ENCODE measurements around the gene IL1B. TPM values are rescaled to one million over a fixed set of nuclear protein-coding genes. Genes with fewer than 3 reads are reported as not detected.

Gene IL1B
- total and polyA plus RNA-seq, 4 donors, result 1.5 to 3.3 (median 1.7) TPM

GRCh38 chr2:112795774-112796173 is 40.8 kb downstream of the IL1B start:
- DNase-seq (ENCODE audit: low read depth in 4 of 6, low spot score in 6 of 6), result no peak
- Histone ChIP-seq H3K4me3 (ENCODE audit: low read depth, low read length) (no peak overlapping the region), H3K27me3 (ENCODE audit: control insufficient read depth, insufficient read depth, low read length) (no peaks in the 10 kb centered on the region), H3K36me3 (ENCODE audit: control insufficient read depth, insufficient read depth, low read length) (no peaks in the 10 kb centered on the region), H3K27ac (ENCODE audit: low read depth, low read length) (no peak overlapping the region), H3K4me1 (ENCODE audit: control insufficient read depth, insufficient read depth, low read length) (no peaks in the 10 kb centered on the region), H3K9me3 (ENCODE audit: control insufficient read depth, insufficient read depth, low read length) (no peaks in the 10 kb centered on the region)
- 80% methylated on average over 1 of the region's 1 CpG for WGBS (ENCODE audit: insufficient coverage)

DNA sequence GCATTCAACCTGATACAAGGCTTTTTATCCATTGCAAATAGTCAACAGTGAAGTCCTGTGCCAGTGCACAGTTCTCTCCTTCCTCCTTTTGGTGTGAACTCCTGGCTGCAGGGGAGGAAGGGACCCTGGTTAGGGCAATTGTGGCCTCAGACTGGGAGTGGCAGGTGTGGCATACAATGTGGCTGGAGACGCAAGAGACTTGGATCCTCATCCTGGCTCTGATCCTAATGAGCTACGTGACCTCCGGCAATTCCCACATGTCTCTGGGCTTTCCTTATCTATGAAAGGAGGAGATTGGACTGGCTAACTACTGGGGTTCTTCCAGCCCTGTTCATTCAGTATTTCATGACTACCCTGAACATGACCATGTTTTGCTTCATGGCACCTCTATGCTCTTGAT is 41.7 kb downstream of the IL1B start:
- H3K9me3 ChIP-seq (ENCODE audit: control insufficient read depth, insufficient read depth, low read length), result no peaks in the 10 kb centered on the region
- no peak for DNase-seq (ENCODE audit: low read depth in 4 of 6, low spot score in 6 of 6)
- no peak overlapping the region for H3K27ac ChIP-seq (ENCODE audit: low read depth, low read length)
- no peaks in the 10 kb centered on the region for H3K4me1 ChIP-seq (ENCODE audit: control insufficient read depth, insufficient read depth, low read length)
- no peaks in the 10 kb centered on the region for H3K36me3 ChIP-seq (ENCODE audit: control insufficient read depth, insufficient read depth, low read length)
- H3K27me3 ChIP-seq (ENCODE audit: control insufficient read depth, insufficient read depth, low read length), result no peaks in the 10 kb centered on the region
- H3K4me3 ChIP-seq (ENCODE audit: low read depth, low read length), result no peak overlapping the region
- 70% methylated on average over 3 of the region's 3 CpGs for WGBS (ENCODE audit: insufficient coverage)

DNA sequence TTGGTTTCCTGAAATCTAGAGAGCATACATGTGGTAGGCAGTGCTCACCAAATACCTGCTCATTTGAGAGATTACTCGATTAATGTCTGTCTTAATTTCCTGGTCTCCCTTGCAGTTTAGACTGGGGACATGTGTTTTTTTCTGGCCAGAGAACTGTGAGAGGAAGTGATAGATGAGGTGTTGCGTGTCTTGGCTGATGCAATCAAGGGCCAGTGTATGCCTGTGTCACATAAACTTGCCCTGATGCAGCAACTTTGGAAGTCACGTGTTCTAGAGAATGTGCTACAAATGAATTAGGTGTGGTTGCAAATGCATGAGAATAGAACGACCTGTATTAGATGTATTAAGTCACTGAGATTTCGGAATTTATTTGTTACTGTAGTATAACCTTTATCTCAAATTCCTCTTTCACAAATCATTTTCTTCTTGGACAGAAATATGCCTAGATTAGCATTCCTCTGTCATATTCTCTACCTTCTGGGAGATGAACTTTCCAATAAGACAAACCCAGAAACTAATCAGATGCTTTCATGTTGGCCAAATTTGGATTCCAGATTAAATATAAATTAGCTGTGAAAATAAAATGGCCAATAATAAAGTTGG is 42.3 kb downstream of the IL1B start:
- Histone ChIP-seq H3K9me3 (ENCODE audit: control insufficient read depth, insufficient read depth, low read length) (no peaks in the 10 kb centered on the region), H3K36me3 (ENCODE audit: control insufficient read depth, insufficient read depth, low read length) (no peaks in the 10 kb centered on the region), H3K4me1 (ENCODE audit: control insufficient read depth, insufficient read depth, low read length) (no peaks in the 10 kb centered on the region), H3K27ac (ENCODE audit: low read depth, low read length) (no peak overlapping the region), H3K27me3 (ENCODE audit: control insufficient read depth, insufficient read depth, low read length) (no peaks in the 10 kb centered on the region), H3K4me3 (ENCODE audit: low read depth, low read length) (no peak overlapping the region)
- 89% methylated on average over 3 of the region's 5 CpGs for WGBS (ENCODE audit: insufficient coverage)
- DNase-seq (ENCODE audit: low read depth in 4 of 6, low spot score in 6 of 6), result no peak

DNA sequence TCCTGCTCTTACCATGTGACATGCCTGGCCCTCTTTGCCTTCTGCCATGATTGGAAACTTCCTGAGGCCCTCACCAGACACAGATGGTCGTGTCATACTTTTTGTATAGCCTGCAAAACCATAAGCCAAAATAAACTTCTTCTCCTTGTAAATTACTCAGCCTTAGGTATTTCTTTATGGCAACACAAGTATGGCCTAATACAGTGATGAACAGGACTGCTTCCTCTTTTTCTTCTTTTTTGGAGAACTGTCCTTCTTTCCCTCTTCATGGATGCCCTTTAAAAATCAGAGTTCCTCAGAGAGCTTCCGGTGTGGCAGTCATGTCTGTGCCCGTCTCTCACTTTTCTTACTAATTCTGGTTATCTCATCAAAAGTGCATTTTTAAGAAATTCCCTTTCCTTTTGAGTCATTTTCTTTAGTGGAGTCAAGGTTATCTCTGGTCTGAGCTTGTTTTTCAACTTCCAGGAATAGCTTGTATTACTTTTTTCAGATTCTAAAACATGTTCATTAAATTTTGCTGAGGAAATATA is 43.1 kb downstream of the IL1B start:
- H3K27ac ChIP-seq (ENCODE audit: low read depth, low read length), result no peak overlapping the region
- H3K9me3 ChIP-seq (ENCODE audit: control insufficient read depth, insufficient read depth, low read length), result no peaks in the 10 kb centered on the region
- no peak for DNase-seq (ENCODE audit: low read depth in 4 of 6, low spot score in 6 of 6)
- 100% methylated on average over 1 of the region's 3 CpGs for WGBS (ENCODE audit: insufficient coverage)
- no peaks in the 10 kb centered on the region for H3K4me1 ChIP-seq (ENCODE audit: control insufficient read depth, insufficient read depth, low read length)
- H3K4me3 ChIP-seq (ENCODE audit: low read depth, low read length), result no peak overlapping the region
- no peaks in the 10 kb centered on the region for H3K36me3 ChIP-seq (ENCODE audit: control insufficient read depth, insufficient read depth, low read length)
- no peaks in the 10 kb centered on the region for H3K27me3 ChIP-seq (ENCODE audit: control insufficient read depth, insufficient read depth, low read length)

DNA sequence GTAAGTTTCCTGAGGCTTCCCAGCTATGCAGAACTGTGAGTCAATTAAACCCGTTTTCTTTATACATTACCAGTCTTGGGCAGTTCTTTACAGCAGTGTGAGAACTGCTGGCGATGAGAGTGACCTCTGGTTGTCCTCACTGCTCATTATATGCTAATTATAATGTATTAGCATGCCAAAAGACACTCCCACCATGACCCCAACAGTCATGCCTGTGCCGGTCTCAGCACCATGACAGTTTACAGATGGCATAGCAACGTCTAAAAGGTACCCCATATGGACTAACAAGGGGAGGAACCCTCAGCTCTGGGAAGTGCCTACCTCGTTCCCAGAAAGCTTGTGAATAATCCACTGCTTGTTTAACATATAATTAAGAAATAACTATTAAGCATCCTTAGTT is 44.2 kb downstream of the IL1B start:
- WGBS (ENCODE audit: insufficient coverage), result no CpG with 5 or more reads among the region's 5 CpGs
- Histone ChIP-seq H3K9me3 (ENCODE audit: control insufficient read depth, insufficient read depth, low read length) (no peaks in the 10 kb centered on the region), H3K27me3 (ENCODE audit: control insufficient read depth, insufficient read depth, low read length) (no peaks in the 10 kb centered on the region), H3K4me3 (ENCODE audit: low read depth, low read length) (no peak overlapping the region), H3K36me3 (ENCODE audit: control insufficient read depth, insufficient read depth, low read length) (no peaks in the 10 kb centered on the region), H3K4me1 (ENCODE audit: control insufficient read depth, insufficient read depth, low read length) (no peaks in the 10 kb centered on the region), H3K27ac (ENCODE audit: low read depth, low read length) (no peak overlapping the region)
- DNase-seq (ENCODE audit: low read depth in 4 of 6, low spot score in 6 of 6), result no peak

DNA sequence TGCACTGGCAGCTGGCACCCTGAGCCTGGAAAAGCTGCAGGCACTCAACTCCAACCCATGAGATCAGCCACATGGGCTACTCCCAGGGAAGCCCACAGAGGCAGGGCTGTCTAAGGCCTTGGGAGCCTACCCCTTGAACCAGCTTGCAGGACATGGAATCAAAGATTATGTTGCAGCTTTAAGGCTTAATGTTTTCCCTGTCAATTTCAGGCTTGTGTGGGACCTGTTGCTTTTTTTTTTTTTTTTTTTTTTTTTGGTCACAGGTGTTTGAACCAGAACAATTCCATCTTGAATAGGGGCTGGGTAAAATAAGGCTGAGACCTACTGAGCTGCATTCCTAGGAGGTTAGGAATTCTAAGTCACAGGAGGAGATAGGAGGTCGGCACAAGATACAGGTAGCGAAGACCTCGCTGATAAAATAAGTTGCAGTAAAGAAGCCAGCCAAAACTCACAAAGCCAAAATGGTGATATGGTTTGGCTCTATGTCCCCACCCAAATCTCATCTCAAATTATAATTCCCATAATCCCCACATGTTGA is 44.8 kb downstream of the IL1B start:
- Histone ChIP-seq H3K27ac (ENCODE audit: low read depth, low read length) (no peak overlapping the region), H3K4me1 (ENCODE audit: control insufficient read depth, insufficient read depth, low read length) (no peaks in the 10 kb centered on the region), H3K4me3 (ENCODE audit: low read depth, low read length) (no peak overlapping the region), H3K27me3 (ENCODE audit: control insufficient read depth, insufficient read depth, low read length) (no peaks in the 10 kb centered on the region), H3K9me3 (ENCODE audit: control insufficient read depth, insufficient read depth, low read length) (no peaks in the 10 kb centered on the region), H3K36me3 (ENCODE audit: control insufficient read depth, insufficient read depth, low read length) (no peaks in the 10 kb centered on the region)
- WGBS (ENCODE audit: insufficient coverage), result 100% methylated on average over 1 of the region's 3 CpGs
- DNase-seq (ENCODE audit: low read depth in 4 of 6, low spot score in 6 of 6), result no peak

DNA sequence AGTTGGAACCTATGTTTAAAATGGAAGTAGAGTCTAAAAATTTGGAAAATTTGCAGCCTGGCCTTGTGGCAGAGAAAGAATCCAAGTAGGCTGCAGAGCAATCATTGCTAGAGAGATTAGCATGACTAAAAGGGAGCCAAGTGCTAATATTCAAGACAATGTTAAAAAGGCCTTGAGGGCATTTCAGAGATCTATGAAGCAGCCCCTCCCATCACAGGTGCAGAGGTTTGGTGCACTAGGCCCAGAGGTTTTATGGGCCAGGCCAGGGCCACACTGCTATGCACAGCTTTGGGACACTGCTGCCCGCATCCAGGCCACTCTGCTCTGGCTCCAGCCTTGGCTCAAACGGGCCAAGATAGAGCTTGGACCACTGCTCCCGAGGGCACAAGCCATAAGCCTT is 45.6 kb downstream of the IL1B start:
- H3K4me3 ChIP-seq (ENCODE audit: low read depth, low read length), result no peak overlapping the region

GRCh38 chr2:112790305-112790704 is 46.3 kb downstream of the IL1B start:
- no peak for DNase-seq (ENCODE audit: low read depth in 4 of 6, low spot score in 6 of 6)
- H3K36me3 ChIP-seq (ENCODE audit: control insufficient read depth, insufficient read depth, low read length), result no peaks in the 10 kb centered on the region
- H3K4me3 ChIP-seq (ENCODE audit: low read depth, low read length), result no peak overlapping the region
- 94% methylated on average over 3 of the region's 5 CpGs for WGBS (ENCODE audit: insufficient coverage)
- no peaks in the 10 kb centered on the region for H3K4me1 ChIP-seq (ENCODE audit: control insufficient read depth, insufficient read depth, low read length)
- no peaks in the 10 kb centered on the region for H3K27me3 ChIP-seq (ENCODE audit: control insufficient read depth, insufficient read depth, low read length)
- H3K27ac ChIP-seq (ENCODE audit: low read depth, low read length), result no peak overlapping the region
- no peaks in the 10 kb centered on the region for H3K9me3 ChIP-seq (ENCODE audit: control insufficient read depth, insufficient read depth, low read length)

More for the DNA sequence above, 45.6 kb downstream of the IL1B start:
- no peaks in the 10 kb centered on the region for H3K36me3 ChIP-seq (ENCODE audit: control insufficient read depth, insufficient read depth, low read length)
- WGBS (ENCODE audit: insufficient coverage), result 97% methylated on average over 3 of the region's 3 CpGs
- no peaks in the 10 kb centered on the region for H3K27me3 ChIP-seq (ENCODE audit: control insufficient read depth, insufficient read depth, low read length)
- no peak for DNase-seq (ENCODE audit: low read depth in 4 of 6, low spot score in 6 of 6)
- no peaks in the 10 kb centered on the region for H3K4me1 ChIP-seq (ENCODE audit: control insufficient read depth, insufficient read depth, low read length)
- no peak overlapping the region for H3K27ac ChIP-seq (ENCODE audit: low read depth, low read length)
- H3K9me3 ChIP-seq (ENCODE audit: control insufficient read depth, insufficient read depth, low read length), result no peaks in the 10 kb centered on the region

DNA sequence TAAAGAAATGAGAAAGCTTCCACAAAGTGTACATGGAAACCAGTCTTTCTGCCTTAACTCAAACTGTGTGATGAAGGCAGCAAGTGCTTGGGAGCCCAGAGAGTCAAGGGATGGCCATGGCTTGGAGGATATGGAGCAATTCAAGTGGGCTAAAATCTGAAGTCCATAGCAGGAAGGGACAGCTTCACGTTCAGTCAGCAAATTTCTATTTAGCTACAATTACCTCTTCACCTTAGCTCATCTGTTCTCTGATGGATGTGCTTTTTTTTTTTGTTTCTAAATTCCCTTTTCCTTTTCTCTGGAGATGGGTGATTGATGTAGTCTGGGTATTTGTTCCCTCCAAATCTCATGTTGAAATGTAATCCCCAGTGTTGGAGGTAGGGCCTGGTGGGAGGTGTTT is 47.4 kb downstream of the IL1B start:
- Histone ChIP-seq H3K27ac (ENCODE audit: low read depth, low read length) (no peak overlapping the region), H3K36me3 (ENCODE audit: control insufficient read depth, insufficient read depth, low read length) (no peaks in the 10 kb centered on the region), H3K4me1 (ENCODE audit: control insufficient read depth, insufficient read depth, low read length) (no peaks in the 10 kb centered on the region), H3K9me3 (ENCODE audit: control insufficient read depth, insufficient read depth, low read length) (no peaks in the 10 kb centered on the region), H3K4me3 (ENCODE audit: low read depth, low read length) (no peak overlapping the region), H3K27me3 (ENCODE audit: control insufficient read depth, insufficient read depth, low read length) (no peaks in the 10 kb centered on the region)
- DNase-seq (ENCODE audit: low read depth in 4 of 6, low spot score in 6 of 6), result no peak
- no CpG with 5 or more reads among the region's 1 CpG for WGBS (ENCODE audit: insufficient coverage)

GRCh38 chr2:112788653-112789052 is 47.9 kb downstream of the IL1B start:
- DNase-seq (ENCODE audit: low read depth in 4 of 6, low spot score in 6 of 6), result no peak
- no peaks in the 10 kb centered on the region for H3K36me3 ChIP-seq (ENCODE audit: control insufficient read depth, insufficient read depth, low read length)
- no peaks in the 10 kb centered on the region for H3K4me1 ChIP-seq (ENCODE audit: control insufficient read depth, insufficient read depth, low read length)
- H3K9me3 ChIP-seq (ENCODE audit: control insufficient read depth, insufficient read depth, low read length), result no peaks in the 10 kb centered on the region
- WGBS (ENCODE audit: insufficient coverage), result 92% methylated on average over 2 of the region's 3 CpGs
- no peak overlapping the region for H3K27ac ChIP-seq (ENCODE audit: low read depth, low read length)
- no peaks in the 10 kb centered on the region for H3K27me3 ChIP-seq (ENCODE audit: control insufficient read depth, insufficient read depth, low read length)
- no peak overlapping the region for H3K4me3 ChIP-seq (ENCODE audit: low read depth, low read length)

Data from spinal cord (tissue), 10 donors.